Uterus (tissue), 2 donors: Measurements from ENCODE around the gene VAX1.

Source experiments
- CTCF ChIP-seq, 4 experiments: fragments of 200-600 bp in 2 of 4; fragments of 450-650 bp in 2 of 4; sonication (generic) in 2 of 4; IDR thresholded peaks; one replicate each; pipeline ENCODE4 v1.5.1; 2016 to 2019; ENCODE audit warnings: antibody characterized with exemption in 4 of 4, mild to moderate bottlenecking in 2 of 4, moderate library complexity in 1 of 4
- POLR2A ChIP-seq, 2 donors: fragments of 450-650 bp; IDR thresholded peaks; one replicate each; pipeline ENCODE4 v1.6.1; 2016; ENCODE audit warnings: antibody characterized with exemption in 2 of 2, mild to moderate bottlenecking in 1 of 2, moderate library complexity in 1 of 2

- TF ChIP-seq POLR2A (IDR thresholded peaks at IDR 0.05) (no peak), CTCF (IDR thresholded peaks at IDR 0.05) (no peak)
These were observed 23.4 kb upstream of the VAX1 start for GRCh38 chr10:117161386-117162033.
